HG02840 (cell line): Measurements from ENCODE around the gene WASL.

Source experiments
- ATAC-seq: cut with Tn5 transposase; IDR thresholded peaks from one replicate; pipeline ENCODE4 v1.9.1; 2021; ENCODE audit warnings: mild to moderate bottlenecking, moderate library complexity, moderate number of reproducible peaks; ENCODE audit not compliant: unreplicated experiment, low FRiP score

WASL gene

GRCh38 chr7:123705211-123705901 is 43.4 kb downstream of the WASL start:
- ATAC-seq, result no peak

- no peak for ATAC-seq
These were observed 52.7 kb downstream of the WASL start for GRCh38 chr7:123695944-123696677.

DNA sequence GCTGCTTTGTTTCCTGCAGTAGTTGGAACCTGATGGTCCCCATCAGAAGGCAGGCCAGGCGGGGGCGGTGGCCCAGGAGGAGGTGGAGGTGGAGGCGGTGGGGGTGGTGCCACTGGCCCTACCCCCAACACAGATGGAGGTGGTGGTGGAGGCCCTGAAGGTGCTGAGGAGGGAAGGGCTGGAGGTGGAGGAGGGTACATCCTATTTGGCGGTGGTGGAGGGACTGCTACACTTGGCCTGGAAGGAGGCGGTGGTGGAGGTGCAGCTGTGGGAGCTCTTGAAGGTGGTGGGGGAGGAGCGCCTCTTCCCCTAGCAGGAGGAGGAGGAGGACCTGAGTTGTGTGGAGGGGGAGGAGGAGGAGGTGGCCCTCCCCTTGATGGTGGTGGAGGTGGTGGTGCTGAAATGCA is 56.3 kb downstream of the WASL start:
- no peak for ATAC-seq

- no peak for ATAC-seq
These were observed 58.3 kb downstream of the WASL start for GRCh38 chr7:123690550-123690949.

DNA sequence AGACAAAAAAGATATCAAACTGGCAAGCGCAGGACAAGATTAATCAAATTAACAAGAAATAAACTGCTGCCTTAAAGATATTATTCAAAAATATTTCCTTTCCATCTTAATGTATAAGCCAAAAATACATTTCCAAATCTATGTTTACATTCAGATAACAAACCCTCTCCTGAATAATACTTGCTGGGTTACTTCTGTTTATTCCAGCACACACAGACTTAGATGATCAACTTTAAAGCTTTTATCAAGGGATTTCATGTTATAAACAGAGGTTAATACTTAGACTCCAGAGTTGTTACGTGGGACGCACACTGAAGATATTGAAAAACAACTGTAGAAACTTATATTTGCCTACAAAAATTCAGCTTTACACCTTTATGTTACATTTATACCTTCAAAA is 59.6 kb downstream of the WASL start:
- no peak for ATAC-seq

- ATAC-seq, result no peak
These were observed 61.1 kb downstream of the WASL start for GRCh38 chr7:123687727-123688126.

- no peak for ATAC-seq
These were observed 61.6 kb downstream of the WASL start for GRCh38 chr7:123687161-123687560.

GRCh38 chr7:123682690-123683089 is 66.1 kb downstream of the WASL start:
- ATAC-seq, result peak; percentile 76

GRCh38 chr7:123681561-123681960 is 67.2 kb downstream of the WASL start:
- no peak for ATAC-seq

DNA sequence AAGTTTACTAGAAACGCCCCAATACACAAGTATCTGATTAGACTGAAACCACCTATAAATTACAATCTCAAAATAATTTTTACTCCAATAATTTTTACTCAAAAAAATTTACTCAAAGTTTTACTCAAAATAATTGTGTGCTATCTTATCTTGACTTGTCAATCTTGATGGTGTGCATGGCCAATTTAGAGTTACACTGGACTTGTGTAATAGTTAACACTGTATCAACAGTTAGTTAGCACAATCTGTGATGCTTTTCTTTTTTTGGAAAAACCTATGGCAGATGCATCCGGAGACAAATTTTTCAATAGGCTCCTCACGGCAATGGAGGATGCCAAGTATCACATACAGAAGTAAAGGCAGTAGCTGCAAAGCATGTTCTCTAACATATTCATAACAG is 68.2 kb downstream of the WASL start:
- ATAC-seq, result no peak

DNA sequence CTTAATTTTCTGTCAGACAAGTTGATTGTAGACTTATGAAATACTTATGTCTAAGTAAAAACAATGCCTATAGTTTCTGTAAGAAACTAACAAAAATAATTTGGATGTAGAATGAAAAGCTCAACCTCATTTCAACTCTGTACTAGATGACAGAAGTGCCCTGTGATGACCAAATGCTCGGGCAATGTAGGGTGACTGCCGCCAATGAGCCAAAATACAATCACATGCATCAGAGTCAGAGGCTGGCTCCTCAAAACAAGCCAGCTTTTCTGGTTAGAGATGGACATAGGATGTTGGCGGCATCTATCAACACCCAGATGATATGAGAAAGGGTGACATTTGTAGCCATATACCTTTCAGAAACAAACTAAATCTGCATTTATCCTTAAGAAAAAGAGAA is 69.2 kb downstream of the WASL start:
- no peak for ATAC-seq

GRCh38 chr7:123677061-123677715 is 71.6 kb downstream of the WASL start:
- ATAC-seq, result no peak

- ATAC-seq, result no peak
These were observed 73.7 kb downstream of the WASL start for GRCh38 chr7:123675181-123675473.

DNA sequence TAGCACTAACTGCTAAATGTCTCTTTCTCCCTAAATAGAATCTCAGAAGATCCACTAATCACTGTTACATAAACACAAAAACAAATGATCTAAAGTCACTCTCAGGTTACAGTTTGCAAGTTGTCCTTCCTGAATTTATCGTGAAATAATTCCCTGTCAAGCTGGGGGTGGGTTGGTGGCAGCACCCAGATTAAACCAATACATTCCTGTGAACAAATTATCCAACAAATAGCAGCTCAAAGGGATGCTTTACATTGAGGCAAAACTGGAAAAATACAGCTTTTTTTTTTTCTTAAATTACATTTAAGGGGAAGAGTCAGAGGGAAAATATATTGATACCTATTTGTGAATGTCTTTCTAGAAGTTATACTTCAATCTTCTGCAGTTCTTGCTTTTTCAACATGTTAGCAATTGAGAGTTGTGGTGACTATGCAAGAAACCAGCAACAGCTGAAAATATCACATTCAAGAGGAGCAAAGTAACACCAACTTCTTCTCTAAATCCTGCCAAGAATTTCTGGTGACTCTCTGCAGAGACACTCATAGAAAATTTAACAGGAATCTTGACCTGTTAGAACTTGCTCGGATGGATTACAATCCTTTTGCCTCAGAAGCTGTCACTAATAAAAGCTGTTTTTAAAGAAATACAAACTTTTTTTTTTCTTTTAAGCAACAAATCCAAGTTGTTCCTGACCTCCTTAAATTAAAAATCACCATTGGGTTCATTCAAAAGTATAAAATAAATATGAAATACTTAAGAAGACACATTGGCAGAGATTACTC is 74.2 kb downstream of the WASL start:
- ATAC-seq, result no peak

DNA sequence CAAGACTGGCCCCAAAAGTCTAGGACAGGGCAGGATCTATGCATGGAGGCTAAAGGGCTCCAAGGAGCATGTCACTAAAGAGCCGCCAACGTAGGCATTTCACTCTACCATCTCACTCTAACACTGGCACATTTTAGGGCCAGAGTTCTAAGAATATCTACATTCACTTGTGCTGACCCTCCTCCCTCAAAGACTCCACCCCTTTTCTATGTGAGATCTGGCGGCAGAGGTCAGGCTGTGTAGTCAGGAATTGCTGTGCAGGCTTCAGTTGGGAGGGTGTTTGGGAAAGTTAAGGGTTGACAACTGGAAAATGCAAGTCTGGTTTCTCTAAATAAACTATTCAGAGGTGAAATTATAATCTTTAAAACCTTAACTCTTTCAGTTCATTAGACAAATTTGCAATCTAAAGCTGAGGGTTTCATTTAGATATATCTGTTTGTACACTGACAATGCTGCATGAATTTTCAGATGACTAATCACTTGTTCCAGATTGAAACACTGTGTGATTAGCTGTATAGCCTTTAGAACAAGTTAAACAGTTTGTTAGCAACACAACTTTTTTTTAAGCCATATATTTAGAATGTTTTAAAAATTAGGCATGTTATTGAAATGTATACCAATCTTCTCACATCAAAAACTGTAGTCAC is 74.9 kb downstream of the WASL start:
- no peak for ATAC-seq

DNA sequence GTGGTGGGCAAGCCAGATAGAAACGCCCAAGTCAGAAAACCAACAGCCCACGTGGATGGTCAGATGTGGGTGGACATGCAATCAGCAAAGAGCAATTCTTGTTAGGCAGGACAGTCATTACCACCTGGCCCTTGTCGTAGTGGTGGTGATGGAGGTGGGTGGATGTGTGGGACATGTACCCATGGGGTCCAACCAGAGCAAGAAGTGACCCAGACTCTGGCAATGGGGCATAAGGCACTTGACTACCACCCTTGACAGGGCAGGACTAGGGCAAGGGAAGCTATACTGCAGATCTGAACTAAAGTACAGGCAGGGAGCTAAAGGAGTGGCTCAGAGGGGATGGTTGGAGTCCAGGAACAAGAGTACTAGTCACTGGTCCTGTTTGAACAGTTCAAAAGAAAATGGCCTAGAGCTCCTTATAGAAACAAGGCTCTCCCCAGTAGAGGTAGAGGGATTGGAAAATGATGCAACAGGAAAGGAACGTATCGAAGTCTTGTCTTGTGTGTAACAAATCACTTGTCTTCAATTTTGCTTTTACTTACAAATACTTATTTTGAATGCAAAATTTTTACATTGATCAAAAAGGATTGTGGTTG is 75.6 kb downstream of the WASL start:
- no peak for ATAC-seq

GRCh38 chr7:123669485-123669884 is 79.3 kb downstream of the WASL start:
- no peak for ATAC-seq

DNA sequence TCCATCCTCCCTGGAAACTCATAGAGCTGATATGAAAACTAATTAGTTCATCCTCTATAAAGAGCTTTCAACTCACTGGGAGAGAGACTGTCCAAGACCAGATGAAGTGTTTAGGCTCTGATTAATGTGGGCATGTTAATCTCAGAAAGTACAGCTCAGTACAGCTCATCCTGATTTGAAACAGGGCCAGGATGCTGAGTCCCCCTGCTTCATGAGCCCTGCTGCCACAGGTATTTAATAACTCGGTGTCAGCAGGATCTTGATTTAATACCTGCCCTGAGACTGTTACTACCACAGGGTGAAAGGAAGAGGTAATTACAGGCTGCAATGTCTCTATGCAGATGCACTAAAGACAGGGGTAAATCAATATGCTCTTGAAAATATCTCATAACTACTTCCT is 82.3 kb downstream of the WASL start:
- no peak for ATAC-seq

DNA sequence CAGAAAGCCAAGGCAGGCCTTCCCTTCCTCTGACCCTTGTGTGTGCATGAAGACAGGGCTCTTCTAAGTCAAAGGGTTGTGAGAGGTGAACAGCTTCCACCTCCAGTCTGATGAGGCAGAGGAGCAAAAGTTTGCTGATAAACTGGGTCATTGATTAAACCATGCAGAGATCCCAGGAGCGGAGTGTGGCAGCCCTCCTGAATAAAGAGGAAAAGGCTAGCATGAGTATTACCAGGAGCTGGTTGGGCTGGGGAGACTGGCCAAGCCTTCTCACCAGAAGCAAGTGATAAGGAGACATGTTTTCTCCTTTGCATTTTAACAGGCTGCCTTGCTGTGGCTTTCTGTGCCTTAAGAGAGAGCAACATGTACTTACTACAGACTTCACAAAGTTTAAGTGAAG is 82.9 kb downstream of the WASL start:
- no peak for ATAC-seq

DNA sequence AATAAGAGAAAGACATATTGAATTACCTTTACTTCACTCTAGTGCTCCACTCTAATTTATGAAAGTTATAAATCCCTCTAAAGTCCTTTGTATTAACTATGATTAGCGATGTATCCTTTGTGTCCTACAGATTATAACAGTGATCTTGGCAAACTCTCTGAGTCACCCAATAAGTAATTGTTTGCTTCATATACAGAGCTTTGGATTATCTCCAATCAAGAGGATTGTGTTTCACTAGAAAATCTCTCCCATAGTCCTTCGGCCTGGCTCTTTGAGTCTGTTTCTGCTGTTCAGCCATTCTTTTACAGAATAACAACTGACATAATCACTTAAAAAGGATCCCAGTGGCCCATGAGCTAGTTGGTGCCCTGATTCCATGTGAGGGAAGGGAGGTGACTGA is 83.6 kb downstream of the WASL start:
- no peak for ATAC-seq
